DMS 273 (cell line): Measurements from ENCODE around the gene SLC48A1.
A peak's percentile ranks its signal among the peaks of the same experiment; 100 is the strongest.

ENCODE experiments used
- DNase-seq: peaks from one replicate; lab custom pipeline; 2025; ENCODE audit not compliant: unreplicated experiment; lab: John Stamatoyannopoulos, UW

SLC48A1 gene

DNA sequence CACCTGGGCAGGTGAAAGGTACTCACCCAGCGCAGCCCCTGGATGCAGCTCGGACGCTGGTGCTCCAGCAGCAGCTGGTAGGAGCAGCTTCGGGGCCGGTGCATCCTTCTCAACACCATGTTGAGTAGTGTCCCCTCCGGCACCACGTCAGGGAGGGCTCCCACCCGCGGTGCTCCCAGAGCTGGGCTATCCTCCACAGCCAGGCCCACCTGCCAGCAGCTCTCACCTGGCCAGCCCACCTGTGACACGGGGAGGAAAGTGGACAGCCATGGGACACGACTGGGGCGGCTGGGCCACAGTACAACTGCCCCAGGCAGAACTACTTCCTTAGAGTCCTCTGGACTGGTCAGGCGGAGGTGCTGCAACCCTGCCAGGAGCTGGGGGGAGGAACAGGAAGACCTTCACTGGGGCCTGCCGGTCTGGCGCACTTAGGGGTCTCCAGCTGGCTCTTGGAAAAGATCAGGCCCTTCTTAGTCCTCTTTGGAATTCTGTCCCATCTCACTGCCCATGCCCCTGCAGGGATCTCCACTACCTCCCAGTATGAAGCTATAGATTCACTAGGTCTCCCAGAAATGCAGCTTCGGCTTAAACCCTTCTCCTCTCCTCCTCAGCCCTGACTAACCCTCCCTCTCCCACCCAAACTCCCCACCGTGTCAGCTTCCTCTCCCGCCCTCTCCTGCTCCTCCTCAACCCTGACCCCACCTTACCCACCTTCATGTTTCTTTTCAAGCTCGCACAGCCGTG is 15.0 kb upstream of the SLC48A1 start:
- DNase-seq = no peak

DNA sequence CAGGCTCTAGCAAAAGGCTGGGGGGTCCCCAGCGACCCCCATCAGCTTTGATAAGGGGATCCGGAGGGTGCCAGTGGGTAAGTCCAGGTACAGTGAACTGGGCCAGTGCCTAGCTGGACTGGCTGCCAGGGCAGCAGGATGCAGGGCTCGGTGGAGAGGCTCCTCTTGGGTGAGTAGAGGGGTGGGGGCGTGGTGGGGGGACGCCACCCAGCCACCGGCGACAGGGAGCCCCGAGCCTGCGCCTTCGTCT is 14.5 kb upstream of the SLC48A1 start:
- DNase-seq = no peak

DNA sequence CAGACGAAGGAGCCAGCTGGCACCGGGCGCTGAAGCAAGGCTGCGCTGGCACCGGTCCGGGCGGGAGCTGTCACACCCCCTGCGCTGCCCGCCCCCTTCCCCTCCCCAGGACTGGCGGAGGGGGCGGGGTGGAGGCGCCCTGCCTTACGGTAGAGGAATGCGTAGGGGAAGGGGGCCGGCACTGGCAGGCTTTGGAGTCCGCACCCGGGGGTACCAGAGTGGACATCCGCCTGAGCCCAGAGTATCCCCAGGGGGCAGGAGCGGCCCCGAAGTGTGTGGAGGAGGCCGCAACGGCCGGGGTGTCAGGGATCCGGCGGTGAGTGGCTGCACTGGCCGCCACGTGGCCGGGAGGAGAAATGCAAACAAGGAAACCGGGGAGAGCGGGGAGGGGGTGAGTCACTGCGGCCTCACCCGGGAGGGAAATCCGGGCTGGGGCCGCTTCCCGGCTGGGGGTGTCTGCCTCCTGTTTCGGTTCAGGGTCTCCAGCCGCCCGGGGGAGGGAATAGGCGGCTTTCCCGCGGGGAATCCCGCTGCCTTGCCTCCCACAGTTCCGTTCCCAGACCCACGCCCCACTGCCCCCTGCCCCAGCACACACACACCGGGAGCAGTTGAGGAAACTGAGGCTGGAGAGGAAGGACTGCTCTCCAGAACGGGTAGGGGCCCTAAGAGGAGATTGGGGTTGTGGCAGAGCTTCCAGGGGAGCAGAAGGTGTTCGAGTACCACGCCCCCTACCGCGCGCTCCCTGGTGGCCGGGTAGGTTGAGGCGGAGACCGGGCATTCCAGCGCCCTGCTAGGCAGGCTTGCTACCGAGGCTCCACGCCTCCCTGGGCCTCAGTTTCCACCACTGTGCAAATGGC is 14.0 kb upstream of the SLC48A1 start, which contains the start of gene RAPGEF3:
TSS of gene RAPGEF3 (minus strand) at position 47 of the 857 bp plus-strand sequence. CDS start 324 bp downstream, outside the sequence.
- DNase-seq = peak; percentile 82

DNA sequence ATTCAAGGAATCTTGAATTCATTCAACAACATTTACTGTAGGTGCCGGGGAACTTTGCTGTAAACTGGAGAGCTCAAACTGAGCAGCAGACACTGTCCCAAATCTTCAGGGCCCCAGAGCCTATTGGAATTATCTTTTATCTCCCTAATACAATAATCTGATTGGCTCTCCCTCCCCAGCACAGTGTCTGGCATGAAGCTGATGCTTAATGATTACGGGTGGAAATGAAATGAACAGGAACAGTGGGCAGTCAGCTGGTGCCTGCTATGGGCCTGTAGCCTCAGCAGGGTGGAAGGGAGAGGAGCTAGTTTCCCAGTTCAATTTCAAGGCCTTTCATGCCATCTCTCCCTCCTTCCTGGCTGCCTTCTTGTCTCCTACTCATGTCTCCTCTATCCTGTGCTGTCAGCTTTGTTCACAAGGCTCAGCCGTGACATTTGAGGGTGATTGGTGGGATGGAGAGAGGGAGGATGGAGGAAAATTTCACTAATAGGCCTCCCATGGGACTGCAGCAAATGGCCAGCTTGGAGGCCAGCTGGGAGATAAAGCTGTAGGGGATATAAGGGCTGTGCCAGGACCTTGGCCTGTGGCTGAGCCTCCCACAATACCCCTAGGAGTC is 10.1 kb upstream of the SLC48A1 start:
- peak; percentile 6 for DNase-seq

DNA sequence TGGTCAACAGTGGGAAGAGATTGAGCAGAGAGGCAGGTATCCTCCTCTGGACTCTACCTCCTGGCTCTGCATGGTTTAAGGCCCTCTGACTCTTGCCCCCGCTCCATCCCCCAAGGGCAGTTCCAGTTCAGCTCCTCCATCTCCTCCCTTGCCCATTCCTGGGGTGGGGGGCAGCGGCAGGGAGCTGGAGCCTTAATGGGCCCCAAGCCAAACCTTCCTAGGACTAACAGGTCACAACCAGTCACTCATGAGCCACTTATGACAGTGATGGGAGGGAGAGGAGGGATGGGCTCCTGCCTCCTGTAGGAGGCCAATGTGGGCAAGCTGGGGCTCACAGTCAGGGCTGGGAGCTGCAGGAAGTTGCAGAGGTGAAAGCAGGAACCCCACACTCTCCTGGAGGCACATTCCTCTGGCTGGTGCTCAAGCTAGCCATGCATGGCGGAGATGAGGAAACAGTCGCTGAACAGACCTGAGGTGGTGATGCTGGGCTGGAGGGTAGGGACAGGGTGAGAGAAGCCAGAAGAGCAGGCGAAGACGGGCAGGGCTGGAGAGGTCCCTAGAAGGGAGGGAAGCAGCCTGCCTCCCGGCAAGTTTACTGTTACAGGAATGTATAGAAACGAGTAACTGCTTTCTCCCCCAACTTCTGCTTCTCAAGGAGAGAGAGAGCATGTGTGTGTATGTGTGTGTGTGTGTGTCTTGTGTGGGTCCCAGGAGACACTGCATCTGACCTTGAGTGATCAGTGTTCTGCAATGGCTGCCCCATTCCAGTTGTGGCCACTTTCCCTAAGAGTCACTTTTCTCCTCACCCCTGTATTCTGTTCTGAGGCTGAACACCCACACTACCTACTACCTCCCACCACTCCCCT is 9.3 kb upstream of the SLC48A1 start:
- DNase-seq = no peak

GRCh38 chr12:47766502-47767215 is 6.4 kb upstream of the SLC48A1 start:
- DNase-seq = no peak

- peak; percentile 46 for DNase-seq
Observed at GRCh38 chr12:47767216-47767724, 5.8 kb upstream of the SLC48A1 start.

- no peak for DNase-seq
Observed at GRCh38 chr12:47768323-47768811, 4.7 kb upstream of the SLC48A1 start.

DNA sequence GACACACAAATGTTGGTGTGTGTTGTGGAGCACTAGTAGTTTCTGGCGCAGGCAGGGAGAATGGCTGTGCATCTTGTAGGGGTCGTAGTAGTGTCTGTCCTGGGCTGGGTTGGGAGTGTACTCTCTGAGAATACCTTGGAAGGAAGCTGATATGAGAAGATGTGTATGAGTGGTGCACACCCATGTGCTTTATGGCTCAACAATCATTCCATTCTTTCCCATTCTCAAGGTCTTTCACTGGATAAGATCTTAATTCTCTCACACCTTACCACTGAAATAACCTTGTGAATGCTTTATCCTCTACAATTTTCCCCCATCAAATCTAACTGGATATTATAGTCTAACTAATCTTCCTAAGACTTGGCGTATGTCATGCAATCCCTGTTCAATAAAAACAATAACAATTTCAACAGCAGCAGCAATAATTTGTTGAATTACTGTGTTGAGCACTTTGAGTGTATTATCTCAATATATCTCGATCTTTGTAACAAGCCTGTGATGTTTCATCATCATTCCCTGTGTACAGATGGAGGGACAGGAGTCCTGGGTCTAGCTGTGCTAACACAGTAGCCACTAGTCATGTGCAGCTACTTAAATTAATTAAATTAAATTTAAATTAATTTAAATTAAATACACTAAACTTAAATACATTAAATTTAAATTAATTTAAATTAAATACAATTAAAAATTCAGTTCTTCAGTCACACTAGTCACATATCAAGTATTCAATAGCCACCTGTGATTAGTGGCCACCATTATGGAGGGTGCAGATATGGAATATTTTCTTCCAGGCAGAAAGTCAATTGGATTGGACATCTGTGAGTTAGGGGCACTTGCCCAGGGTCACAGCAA is 3.6 kb upstream of the SLC48A1 start:
- no peak for DNase-seq

DNA sequence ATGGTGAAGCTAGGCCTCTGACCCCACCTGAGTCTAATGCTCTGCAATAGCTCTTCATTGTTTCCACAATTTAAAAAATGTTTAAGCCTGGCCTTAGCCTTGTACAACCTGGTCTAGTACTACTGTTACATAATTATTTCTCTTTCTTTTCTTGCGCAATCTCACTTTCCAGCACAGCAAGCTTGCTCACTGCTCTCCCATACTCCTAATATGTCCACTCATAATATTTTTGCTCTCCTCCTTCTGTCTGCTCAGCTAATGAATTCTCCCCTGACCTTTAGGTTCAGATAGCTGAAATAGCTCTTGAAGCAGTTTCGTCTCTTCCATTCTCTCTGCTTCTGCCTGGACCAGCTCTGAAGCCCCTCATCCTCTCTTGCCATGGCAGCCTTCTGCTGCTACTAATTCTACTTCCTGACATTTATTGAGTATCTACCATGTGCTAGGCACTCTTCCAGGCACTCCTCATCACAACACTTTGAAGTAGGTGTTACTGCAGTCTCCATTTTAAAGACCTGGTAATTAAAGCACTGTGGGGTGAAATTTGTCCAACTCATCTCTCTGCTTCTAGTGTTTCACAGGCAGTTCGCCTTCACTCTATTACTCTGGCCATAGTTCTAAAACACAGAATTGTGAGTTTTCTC is 2.8 kb upstream of the SLC48A1 start:
- no peak for DNase-seq

GRCh38 chr12:47771304-47771703 is 1.7 kb upstream of the SLC48A1 start:
- no peak for DNase-seq

DNA sequence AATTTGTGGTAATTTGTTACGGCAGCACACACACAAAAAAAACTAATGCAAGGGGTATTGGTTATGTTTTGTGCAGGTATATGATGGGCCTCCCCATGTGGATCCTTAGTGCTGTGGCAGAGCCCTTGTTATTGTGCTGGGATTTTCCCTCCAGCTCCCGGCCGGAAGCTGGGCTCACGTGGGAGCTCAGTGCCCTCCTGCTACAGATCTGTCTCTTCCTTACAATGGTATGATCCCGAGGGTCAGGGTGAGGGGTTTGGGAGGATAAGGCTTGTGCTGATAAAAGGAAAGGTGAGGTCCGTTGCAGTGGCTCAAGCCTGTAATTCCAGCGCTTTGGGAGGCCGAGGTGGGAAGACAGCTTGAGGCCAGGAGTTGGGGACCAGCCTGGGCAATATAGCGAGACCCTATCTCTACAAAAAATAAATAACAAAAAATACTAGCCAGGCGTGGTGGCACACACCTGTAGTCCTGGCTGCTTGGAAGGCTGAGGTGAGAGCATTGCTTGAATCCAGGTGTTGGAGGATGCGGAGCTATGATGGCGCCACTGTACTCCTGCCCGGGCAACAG is 861 bp upstream of the SLC48A1 start:
- no peak for DNase-seq

DNA sequence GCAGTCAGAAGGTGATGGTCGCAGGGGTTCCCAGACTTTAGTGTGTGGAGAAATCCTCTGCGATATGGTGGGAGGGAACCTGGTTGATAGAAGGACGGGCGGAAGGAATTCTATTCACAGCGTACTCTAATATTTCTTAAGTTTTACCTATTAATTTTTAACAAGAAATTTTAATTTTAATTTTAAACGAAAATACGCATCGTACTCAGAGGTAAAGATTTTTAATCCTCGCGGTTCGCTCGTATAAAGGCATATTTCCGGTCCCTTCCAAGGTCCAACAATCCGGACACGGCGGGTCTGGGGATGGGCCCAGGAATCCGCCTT is 338 bp upstream of the SLC48A1 start:
- DNase-seq = no peak

- no peak for DNase-seq
Observed at GRCh38 chr12:47773858-47774580, 981 bp downstream of the SLC48A1 start.

GRCh38 chr12:47774663-47775062 is 1.6 kb downstream of the SLC48A1 start:
- no peak for DNase-seq

DNA sequence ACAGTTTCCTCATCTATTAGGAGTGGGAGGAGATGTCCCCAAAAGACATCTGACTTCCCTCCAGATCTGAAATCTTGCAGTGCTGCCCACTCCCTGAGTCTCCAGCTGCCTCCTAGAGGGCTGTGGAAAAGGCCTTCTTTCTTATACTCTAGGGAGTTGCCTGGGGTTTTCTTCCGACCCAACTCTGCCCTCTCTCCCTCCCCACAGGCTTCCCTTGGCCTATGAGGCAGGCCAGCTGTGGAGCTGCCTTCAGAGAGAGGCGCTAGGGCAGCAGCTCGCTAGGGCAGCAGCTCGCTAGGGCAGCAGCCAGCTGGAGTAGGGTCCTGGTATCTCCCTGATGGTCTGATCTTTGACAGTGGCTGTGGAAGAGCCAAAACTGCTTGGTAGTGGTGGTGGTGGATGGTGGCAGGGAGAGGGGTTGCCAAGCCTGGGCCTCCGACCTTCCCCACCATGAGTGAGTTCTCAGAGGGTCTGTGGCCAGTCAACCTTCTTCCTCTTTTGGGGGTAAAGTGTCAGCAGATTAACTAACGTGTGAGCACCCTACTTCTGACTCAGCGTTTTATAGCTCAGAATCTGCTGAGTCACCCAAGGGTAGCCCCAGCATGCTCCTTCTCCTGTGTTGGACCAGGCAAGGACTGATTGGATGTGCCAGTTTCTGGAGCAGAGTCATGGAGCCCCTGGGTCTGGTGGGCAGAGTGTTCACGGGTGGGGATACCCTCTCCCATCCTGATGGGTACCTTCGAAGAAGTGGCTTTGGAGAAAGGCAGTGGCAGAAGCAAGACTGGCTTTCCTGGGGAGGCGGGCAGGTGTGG is 2.3 kb downstream of the SLC48A1 start:
- peak; percentile 31 for DNase-seq
